ENCODE data around the gene GRM7.

The GRM7 gene

DNA sequence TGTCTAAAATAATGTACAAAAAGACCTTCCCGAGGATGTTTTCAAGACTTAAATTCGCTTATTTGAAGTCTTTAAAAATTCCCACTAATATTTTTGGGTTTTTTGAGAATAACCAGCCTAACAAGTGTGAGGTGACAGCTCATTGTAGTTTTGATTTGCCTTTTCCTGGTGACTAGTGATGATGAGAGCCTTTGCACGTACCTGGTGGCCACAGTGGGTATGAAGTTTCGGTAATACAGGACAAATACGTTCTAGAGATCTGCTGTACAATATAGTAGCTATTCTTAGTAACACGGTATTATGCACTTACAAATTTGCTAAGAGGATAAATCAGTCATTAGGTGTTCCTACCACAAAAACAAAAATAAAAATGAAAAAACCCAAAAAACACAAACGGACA is 124.9 kb downstream of the GRM7 start:
- DNase-seq: no peak

DNA sequence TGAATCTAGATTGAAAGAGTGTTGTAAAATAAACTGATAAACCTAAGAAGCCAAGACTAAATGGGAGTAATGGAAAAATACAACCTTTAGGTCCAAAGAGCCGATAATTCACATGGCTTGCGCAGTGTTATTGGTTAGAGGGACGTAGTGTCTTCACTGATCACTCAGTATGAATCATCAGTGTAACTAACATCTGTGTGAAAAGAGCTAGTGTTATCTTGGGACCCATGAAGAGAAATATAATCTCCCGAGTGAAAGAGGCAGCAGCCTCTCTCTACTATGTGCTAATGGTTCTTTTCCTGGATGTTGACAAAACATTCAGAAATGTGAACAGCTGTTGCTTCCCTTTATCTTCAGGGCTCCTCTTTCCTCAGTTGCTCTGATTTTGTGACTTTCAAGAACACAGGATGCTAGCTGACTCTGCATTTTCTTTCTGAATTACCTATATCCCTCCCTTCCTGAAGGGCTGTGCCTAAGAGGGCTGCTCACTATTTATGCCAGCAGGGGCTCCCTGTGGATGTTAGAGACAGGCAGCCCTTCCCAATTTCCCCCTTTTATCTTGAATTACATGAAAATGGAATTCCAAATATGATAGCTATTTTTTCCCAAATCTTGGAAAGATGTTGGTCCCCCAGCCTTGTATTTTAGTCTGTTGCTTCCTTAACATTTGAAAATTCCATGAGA is 128.8 kb downstream of the GRM7 start:
- DNase-seq: no peak

DNA sequence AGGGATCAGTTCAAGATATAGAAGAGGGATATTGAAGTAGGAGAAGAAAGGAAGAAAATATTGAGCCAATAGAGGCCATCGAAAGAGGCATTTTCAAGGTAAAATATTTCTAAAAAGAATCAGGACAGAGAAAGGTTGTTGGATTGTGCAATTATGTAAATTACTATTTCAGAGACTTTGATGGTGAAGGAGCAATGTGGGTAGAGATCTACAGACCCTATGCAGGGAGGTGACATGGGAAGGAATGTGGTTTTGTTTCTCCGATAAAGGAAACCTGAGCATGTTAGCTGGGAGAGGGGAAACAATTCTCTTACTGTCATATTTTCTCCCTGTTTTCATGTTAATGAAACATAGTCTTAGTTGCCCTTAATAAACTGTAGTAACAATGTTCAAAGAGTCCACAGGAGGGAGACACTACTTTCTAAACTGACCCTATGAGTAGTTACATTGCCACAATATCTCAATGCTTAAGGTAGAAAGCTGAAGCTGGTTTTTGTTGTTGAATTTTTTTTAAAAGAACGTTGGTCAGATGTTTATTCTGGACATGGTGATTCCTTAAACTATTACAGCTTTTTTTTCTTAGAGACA is 133.3 kb downstream of the GRM7 start:
- DNase-seq: no peak

DNA sequence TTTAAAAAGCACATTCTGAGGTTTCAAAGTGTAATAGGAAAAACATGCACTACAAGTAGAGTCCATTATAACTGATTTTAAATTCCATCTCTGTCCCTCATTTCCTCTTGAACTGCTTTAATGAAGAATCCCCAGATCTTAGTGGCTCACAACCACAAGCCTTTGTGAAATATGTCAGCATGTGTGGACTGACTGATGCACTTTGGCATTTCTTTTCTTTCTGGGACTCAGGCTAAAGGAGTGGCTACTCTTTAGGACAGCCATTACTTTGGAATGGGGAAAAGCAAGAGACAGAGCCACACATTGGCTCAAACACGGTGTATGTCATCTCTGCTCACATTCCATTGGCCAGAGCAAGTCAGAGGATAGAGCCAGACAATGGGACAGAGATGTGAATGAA is 139.6 kb downstream of the GRM7 start:
- DNase-seq: no peak

DNA sequence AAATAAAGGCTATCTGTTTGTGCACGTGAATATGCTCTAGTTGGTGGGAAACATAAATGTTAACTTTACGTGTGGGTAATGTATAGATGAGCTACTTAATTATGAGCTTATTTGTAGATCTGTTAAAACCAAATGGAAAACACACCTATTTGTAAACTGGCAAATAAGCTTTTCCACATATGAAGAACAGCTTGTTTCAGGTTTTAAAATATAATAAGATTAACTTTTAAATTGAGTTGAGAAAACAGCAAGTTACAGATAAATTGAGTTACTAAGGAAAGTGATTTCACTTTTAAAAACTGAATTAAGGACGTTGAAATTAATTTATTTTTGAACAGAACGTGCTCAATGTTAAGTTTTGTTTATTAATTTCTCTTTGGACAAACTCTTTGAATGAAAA is 140.5 kb downstream of the GRM7 start:
- no peak for DNase-seq

DNA sequence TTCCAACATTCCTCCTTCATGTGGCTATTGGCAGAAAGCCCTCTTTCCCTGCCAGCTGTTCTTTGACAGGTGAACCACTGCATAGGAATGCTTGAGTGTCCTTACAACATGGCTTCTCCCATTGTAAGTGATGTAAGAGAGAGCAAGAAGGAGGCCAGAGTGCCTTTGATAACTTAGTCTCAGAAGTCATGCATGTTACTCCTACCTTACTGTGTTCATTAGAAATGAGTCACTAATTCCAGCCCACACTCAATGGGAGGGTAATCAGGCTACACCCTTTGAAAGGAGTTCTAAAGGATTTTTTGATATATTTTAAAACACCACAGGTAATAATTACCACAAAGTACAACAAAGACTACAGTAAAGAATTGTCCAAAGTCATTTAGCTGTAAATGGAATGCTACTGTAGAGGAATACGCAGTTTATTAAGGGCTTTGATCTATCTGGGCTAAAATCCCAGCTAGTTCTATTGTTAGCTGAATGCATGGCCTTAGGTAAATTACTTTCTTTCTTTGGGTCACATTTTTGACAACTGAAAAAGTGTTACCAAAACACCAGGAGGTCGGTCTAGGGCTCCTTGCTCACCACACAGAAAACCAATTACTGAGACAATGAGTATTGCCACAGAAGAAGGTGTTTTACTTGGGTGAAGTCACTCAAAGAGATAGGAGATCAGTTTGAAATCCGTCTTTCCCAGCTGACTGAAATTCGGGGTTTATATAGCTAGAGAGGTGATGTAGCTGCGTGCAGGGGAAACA is 154.9 kb downstream of the GRM7 start:
- no peak for DNase-seq

DNA sequence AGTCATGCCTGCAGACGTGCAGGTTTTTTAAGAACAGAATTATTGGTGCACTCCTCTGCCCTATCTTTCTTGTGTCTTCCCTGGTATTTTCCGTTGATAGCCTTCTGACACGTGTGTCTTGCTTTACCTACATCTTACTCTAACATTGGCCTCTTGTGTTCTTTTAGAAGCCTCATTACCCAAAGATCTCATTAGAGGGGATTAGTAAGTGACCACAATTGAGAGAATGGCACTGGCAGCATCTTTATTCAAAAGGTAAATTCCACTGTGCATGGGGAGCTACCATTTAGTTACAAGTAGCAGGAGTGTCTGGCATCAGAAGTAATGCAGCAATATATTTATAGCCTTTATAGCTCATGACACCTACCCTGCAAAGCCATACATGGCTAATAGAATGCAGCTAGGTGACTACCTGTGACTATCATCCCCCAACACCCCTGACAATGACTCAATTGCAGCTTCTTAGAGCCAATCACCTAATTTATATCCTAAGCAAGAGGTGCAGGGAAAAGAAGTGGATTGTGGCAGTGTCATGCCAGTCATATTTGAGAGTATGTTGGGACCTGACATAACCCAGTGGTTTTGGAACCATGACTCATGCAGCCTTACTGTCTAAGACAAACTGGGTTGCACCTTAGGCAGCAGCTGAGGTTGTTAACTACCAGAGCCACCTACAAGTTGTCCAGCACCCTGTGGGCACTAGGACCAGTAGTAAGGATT is 164.8 kb downstream of the GRM7 start:
- no peak for DNase-seq

DNA sequence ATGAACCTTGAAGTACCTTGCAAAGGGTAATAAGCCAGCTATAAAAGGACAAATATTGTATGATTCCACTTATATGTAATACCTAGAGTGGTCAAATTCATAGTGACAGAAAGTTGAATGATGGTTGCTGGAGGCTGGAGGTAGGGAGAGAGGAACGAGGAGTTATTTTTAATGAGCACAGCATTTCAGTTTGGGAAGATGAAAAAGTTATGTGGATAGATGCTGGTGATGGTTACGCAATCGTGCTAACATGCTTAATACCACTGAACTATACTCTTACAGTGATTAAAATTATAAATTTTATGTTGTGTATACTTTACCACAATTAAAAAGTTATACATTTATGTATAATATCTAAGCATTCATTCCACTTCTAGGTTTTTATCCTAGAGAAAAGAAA is 168.6 kb downstream of the GRM7 start:
- no peak for DNase-seq

DNA sequence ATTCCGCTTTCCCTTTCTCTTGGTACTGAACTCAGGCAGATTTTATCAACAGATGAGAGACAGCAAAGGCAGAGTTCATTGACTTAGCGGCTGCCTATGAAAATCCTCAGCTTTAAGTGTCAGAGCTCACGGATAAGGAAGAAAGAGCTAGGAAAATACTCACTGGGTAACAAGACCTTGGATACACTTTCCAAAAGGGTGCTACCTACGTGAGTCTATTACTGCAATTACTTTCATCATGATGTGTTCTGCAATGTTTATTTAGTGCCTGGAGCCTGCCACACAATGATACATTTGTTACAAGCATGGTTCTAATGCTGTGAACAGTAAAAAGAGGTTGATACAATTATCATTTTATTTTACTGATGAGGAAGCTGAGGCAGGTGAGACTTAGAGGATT is 177.5 kb downstream of the GRM7 start:
- no peak for DNase-seq

DNA sequence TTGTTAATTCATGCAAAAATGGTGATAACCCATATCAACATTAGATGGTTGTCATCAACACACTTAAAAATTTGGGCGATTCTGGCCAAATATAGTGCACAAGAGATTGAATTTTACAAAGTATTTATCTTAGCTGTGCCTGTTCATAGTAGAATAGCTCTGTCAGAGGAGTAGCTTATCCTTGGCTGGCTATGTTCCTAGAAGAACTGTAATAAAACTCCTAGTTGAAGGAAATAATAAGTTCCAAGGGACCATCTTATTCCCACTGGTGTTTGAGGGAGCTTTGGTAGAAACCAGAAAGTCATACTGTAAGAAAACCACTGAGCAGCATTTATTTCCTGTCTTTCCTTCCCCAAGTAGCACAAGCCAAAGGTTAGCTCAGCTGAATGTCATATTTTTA is 201.8 kb downstream of the GRM7 start:
- DNase-seq: no peak

DNA sequence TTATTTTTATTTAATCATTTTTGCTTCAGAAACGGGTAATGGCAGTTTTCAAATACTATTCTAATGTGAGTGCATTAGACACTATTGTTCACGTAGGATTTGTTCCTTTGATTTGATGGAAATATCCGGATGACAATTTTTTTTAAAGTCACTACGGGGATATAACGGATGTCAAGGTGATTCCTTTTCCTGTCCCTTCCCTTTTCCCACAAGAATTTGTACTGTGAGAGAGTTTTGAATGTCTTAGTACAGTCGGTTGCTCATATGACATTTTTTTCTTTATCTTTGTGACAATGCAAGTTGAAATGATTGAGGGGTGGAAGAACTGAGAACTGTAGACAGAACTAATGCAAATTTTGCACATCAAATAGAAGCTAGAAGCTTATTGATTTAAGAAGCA is 209.5 kb downstream of the GRM7 start:
- DNase-seq: no peak

DNA sequence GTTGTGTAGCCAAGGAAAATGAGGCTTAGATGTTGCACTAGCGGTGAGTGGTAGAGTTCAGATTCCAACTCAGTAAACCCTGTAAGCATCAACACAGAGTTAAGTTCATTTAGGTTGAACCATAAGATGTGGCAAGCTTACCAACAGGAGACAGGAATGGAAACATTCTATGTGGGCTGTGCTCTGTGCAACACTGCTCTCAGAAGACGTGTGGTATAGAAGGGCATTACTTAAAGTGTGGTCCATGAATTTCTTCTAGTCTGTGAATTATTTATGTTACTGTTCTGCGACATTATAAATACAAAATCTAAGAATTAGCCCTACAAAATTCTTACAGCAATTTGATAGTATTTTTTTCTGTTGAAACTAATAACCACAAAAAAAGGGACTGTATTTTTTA is 213.3 kb downstream of the GRM7 start:
- DNase-seq: no peak

DNA sequence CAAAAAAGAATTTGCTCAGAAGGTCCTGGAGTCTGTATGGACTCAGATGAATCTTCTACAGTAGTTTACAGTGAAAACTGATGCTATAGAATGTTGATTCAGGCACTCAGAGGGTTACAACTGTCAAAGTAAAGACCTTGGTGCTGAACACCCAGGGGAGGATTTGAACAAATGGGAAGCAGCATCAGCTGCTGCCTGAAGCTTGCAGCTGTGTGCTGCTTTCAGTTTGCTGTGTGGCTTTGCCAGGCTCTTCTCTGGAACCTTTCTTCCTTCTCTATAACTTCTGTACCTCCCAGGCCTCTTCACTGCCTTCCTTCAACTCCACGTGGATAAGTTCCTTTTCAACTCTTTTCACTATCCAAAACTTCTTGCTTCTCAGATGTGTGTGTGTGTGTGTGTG is 214.2 kb downstream of the GRM7 start:
- no peak for DNase-seq

DNA sequence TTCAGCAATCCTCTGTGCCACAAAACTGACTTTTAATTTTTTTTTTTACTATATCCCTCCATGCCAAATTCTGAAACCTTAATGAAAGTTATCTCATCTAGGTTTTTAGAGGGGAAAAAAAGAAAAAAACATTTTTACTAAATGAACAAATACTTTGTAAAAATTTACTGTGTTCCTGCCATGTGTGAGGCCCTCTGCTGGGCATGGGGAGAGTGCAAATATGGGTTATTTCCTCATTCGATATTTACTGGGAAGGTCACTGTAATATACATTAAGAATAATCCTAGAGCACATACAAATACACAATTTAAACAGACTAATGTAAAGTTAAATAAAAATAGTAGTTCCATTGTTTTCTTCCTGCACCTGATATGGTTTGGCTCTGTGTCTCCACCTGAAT is 215.0 kb downstream of the GRM7 start:
- no peak for DNase-seq

DNA sequence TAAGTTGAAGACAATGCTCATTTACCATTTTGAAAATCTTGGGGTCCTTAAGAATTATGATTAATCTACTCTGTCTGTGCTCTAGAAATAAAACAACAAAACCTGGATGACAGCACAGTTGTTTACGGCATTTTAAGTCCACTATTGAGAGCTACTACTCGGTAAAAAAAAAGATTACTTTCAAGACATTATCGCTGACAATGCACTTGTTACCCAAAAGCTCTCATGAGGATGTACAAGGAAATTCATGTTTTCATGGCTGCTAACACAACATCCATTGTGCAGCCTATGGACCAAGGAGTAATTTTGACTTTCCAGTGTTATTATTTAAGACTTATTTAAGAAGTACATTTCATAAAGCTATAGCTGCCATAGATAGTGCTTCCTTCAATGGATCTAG is 221.3 kb downstream of the GRM7 start:
- no peak for DNase-seq

DNA sequence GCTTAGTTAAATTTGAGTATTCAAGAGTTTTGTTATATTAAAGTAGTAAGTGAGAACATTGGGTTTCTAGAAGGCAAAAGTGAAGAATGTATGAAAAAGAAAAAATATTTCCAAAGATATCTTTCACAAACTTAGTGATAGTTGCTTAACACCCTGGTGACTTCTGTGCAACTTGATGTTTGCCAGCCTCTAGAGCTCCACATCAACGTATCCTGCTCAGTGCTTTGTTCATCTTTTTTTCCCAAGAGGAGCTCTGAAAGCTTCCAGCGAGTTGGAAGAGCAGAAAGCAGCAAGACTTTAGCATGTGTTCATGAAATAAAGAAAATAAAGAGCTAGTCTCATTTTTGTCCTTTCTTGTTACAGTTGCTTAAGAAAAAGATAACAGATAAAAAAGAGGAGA is 225.5 kb downstream of the GRM7 start:
- DNase-seq: no peak

DNA sequence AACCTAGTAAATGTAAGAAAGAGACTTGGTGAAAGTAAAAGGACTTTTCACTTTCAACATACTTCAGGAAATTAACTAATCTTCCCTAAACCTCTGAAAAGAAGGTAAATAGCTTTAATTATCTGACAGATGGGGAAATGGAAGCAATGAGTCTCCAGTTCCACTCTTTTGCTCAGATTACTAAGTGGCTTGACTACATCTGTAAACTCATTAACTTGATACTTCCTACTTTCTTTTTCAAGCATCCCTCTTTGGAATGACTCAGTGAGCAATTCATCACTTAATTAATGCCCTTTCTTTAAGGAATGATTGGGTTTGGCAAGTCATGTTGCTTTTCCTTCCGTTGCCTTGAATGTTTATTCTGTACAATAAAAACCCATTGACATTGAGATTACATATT is 234.2 kb downstream of the GRM7 start:
- no peak for DNase-seq

DNA sequence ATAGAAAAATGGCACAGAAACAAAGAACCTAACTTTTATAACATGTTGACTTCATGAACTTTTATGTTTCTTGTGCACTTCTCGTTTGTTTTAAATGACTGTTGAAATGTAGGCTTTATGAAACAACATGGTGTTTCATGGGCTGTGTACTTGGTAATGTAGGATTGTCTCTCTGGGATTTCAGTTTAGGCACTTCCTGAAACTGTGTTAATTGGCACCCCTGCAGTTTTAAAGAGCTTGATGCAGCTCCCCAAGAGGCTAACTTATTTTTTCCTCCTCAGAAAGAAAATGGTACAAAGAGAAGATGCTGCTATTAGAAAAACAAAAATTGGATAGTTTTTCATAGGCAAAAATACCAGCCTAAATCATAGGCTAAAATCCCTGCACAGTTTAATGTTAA is 239.2 kb downstream of the GRM7 start:
- no peak for DNase-seq

DNA sequence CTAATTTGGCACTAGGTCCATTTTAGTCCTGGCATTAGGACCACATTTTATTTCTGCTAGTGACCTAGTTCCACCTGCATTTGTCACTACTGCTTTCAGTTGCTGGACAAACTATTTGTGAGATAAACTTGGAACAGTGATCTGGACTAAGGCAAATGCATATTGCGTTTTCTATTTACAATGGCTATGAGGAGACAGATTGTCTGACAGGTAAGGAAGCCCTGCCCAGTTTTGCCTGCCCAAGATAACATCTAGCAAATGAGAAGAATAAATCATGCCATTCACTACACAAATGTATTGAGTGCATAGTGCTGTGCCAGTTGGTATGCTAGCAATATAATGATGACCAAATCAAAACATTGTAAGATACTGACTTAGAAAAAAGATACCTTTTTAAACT is 245.7 kb downstream of the GRM7 start:
- no peak for DNase-seq

DNA sequence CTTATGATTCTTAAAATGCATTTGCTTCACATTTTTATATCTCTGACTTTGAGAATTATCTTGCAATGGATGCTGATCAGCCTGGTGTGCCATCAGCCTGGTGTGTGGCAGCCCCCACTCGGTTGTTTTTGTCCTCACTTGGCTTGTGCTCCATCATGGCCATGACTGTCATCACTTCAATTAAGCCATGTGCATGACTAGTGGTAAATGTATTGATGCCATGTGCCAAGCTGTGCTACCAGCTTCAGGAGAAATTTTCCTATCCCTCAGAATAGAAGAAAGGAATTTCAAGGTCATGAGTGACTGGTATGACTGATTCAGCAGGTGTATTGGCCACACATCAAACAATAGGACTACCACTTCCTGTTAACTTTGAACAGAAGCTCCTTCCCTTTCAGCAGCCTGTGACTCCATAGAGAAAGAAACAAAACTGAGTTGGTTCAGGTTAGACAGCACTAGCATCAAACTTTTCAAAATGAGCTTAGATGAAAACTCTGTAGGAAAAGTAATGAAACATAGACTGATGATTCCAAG is 251.7 kb downstream of the GRM7 start:
- DNase-seq: no peak

DNA sequence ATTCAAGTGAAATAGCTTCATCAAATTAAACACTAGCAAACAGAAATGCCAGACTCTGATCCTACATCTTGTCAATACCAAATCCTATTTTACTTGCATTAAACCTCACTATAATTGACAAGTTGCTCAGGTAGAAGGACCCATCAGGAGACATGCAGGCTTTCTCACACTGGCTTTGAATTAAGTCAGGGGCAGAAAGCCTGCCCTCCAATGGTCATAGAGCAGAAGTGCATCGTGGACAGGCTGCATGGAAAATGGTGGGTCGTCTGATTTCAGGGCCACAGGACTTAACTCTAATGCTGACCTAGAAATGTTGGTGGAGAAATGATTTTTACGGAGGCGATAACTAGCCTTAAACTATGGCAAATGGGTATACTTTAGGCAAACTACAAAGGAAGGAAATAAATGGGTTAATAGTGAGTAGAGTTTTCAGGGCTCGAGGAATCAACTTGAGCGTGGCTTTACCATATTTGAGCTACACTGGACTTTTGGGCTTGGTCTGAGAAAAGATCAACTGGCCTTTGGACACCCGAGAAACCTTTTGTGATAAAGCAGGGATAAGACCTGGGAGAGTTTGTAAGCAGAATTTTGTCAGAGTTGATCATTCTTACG is 283.9 kb downstream of the GRM7 start:
- DNase-seq: no peak

DNA sequence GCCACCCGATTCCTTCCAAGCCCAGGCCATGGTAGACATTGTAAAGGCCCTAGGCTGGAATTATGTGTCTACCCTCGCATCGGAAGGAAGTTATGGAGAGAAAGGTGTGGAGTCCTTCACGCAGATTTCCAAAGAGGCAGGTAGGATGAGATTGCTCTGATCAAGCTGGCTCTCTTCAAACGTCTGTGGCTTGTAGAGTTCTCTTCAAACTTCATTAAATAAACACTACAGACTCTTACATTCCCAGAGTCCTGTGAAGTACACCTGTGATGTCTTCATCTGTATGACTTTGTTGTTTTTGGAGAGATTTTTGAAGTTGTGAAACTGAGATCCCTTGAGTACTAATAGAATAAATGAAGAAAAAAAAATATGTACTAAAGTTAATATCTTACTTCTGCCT is 285.6 kb downstream of the GRM7 start:
- no peak for DNase-seq

DNA sequence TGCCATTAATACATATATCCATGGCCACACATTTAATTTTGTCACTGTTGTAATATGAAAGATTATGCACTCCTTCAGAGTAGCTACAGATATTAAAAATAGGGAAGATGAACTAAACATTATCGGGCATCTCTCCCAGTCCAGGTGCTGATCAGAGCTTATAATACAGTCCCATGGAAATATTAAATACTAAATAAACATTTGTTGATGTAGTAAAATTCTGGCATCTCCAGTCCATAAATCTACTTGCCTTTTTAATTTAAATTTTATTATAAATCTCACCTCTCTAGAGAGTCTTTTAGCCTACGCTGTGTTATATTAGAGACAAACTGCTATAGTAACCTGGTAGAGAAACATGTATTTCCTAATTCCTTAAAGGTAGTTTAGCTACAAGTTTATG is 297.6 kb downstream of the GRM7 start:
- no peak for DNase-seq
